ENCODE measurements around the gene NANOS2. TPM values are rescaled to one million over a fixed set of nuclear protein-coding genes. Genes with fewer than 3 reads are reported as not detected.

The NANOS2 gene
- total and polyA plus RNA-seq, 9 of the 15 experiments (the other 6 are each of a cell fraction or from before 2014, with no cell fraction given): not detected

GRCh38 chr19:45889210-45889885, 25.2 kb downstream of the NANOS2 start (continued):
- TF ChIP-seq TAF1 (IDR thresholded peaks at IDR 0.05; ENCODE audit: control insufficient read depth, extremely low read depth, insufficient read depth, low read length, severe bottlenecking): no peak
- TF ChIP-seq ZKSCAN8 (CRISPR knock-in tag; IDR thresholded peaks at IDR 0.05): no peak
- TF ChIP-seq KLF6 (CRISPR knock-in tag; IDR thresholded peaks at IDR 0.05; ENCODE audit: borderline replicate concordance): no peak
- TF ChIP-seq NCOA1 (IDR thresholded peaks at IDR 0.05; ENCODE audit: low read depth): no peak
- no peak for TF ChIP-seq ZNF311 (CRISPR knock-in tag; IDR thresholded peaks at IDR 0.05)
- TF ChIP-seq ZNF561 (CRISPR knock-in tag; conservative IDR thresholded peaks at IDR 0.05): no peak
- no peak for TF ChIP-seq ZNF224 (CRISPR knock-in tag; IDR thresholded peaks at IDR 0.05)
- no peak for TF ChIP-seq ZNF444 (CRISPR knock-in tag; IDR thresholded peaks at IDR 0.05)
- TF ChIP-seq ZNF764 (CRISPR knock-in tag; IDR thresholded peaks at IDR 0.05; ENCODE audit: low read depth): no peak
- no peak for TF ChIP-seq HNRNPUL1 (IDR thresholded peaks at IDR 0.05; ENCODE audit: low read length)
- TF ChIP-seq TBL1XR1 (IDR thresholded peaks at IDR 0.05; ENCODE audit: low read length in 2 of 2): no peak
- TF ChIP-seq KLF1 (tag; IDR thresholded peaks at IDR 0.05): no peak
- no peak for TF ChIP-seq ZKSCAN3 (CRISPR knock-in tag; IDR thresholded peaks at IDR 0.05)
- no peak for TF ChIP-seq RUNX1 (IDR thresholded peaks at IDR 0.05; ENCODE audit: low read depth)
- TF ChIP-seq RAD51 (IDR thresholded peaks at IDR 0.05; ENCODE audit: borderline replicate concordance, low read depth): no peak
- no peak for TF ChIP-seq ZNF253 (CRISPR knock-in tag; conservative IDR thresholded peaks at IDR 0.05)
- no peak for TF ChIP-seq NFYB (IDR thresholded peaks at IDR 0.05; ENCODE audit: extremely low read depth, insufficient read length)
- TF ChIP-seq SNIP1 (IDR thresholded peaks at IDR 0.05; ENCODE audit: low read depth): no peak
- no peak for TF ChIP-seq KDM4B (IDR thresholded peaks at IDR 0.05; ENCODE audit: borderline replicate concordance in 2 of 2, low read depth in 1 of 2)
- no peak for TF ChIP-seq ZNF57 (CRISPR knock-in tag; IDR thresholded peaks at IDR 0.05)
- no peak for TF ChIP-seq CBX1 (IDR thresholded peaks at IDR 0.05; ENCODE audit: low read depth)
- no peak for TF ChIP-seq MYNN (IDR thresholded peaks at IDR 0.05)
- no peak for TF ChIP-seq MYNN (CRISPR knock-in tag; IDR thresholded peaks at IDR 0.05)
- no peak for TF ChIP-seq XRCC4 (IDR thresholded peaks at IDR 0.05; ENCODE audit: extremely low read depth, insufficient read depth, insufficient read length)
- TF ChIP-seq, protein P1, sequence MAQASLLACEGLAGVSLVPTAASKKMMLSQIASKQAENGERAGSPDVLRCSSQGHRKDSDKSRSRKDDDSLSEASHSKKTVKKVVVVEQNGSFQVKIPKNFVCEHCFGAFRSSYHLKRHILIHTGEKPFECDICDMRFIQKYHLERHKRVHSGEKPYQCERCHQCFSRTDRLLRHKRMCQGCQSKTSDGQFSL (CRISPR knock-in tag; IDR thresholded peaks at IDR 0.05): no peak
- TF ChIP-seq, protein P1 (tag; IDR thresholded peaks at IDR 0.05): no peak
- no peak for TF ChIP-seq ZNF780A (CRISPR knock-in tag; IDR thresholded peaks at IDR 0.05)
- no peak for TF ChIP-seq EZH2 (IDR thresholded peaks at IDR 0.05; ENCODE audit: borderline replicate concordance, low read depth, low read length)
- no peak for TF ChIP-seq ZNF512 (tag; IDR thresholded peaks at IDR 0.05)

All from K562 (cell line).